Stimulated activated naive CD8-positive, alpha-beta T cell treated with anti-CD3 and anti-CD28 coated beads, Interleukin-15, amount 100 ng/mL, for 72 hours (primary cell): Measurements from ENCODE around the gene IPMK.

Source experiments
- ATAC-seq: fragments of 150-1000 bp; cut with Tn5 transposase; 2 replicates; pipeline ENCODE4 v1.10.0; 2021; ENCODE audit warnings: mild to moderate bottlenecking, moderate library complexity
- DNase-seq, 2 donors: peaks; one replicate each; pipeline ENCODE4 v3.0.0; 2021 to 2022
- H3K27ac Mint-ChIP-seq, 2 donors: one replicate each; pipeline ENCODE4 v1.8.0; 2022; ENCODE audit warnings: mild to moderate bottlenecking in 2 of 2, mixed read lengths in 2 of 2, moderate library complexity in 2 of 2
- H3K27me3 Mint-ChIP-seq: one replicate; pipeline ENCODE4 v1.8.0; 2022; ENCODE audit warnings: mixed read lengths
- H3K4me1 Mint-ChIP-seq: one replicate; pipeline ENCODE4 v1.8.0; 2022; ENCODE audit warnings: mild to moderate bottlenecking, mixed read lengths
- H3K4me3 Mint-ChIP-seq, 2 donors: one replicate each; pipeline ENCODE4 v1.8.0; 2022; ENCODE audit warnings: mild to moderate bottlenecking in 2 of 2, mixed read lengths in 2 of 2, moderate library complexity in 1 of 2
- H3K9me3 Mint-ChIP-seq, 2 donors: one replicate each; pipeline ENCODE4 v1.8.0; 2022; ENCODE audit warnings: mixed read lengths in 2 of 2

Gene IPMK

GRCh38 chr10:58217612-58218011 is 50.1 kb downstream of the IPMK start:
- DNase-seq (no peak), ATAC-seq (no peak)
- H3K4me3 Mint-ChIP-seq, result no peak overlapping the region
- H3K4me1 Mint-ChIP-seq, result peaks cover 14% of the 10 kb centered on the region
- H3K9me3 Mint-ChIP-seq, result no peaks in the 10 kb centered on the region
- H3K27me3 Mint-ChIP-seq, result no peaks in the 10 kb centered on the region
- no peak overlapping the region for H3K27ac Mint-ChIP-seq

GRCh38 chr10:58212622-58213021 is 55.1 kb downstream of the IPMK start:
- Mint-ChIP-seq H3K4me3 (peak overlapping the region in 1 of 2 donors; percentile 9), H3K27me3 (no peaks in the 10 kb centered on the region), H3K4me1 (peaks cover 16% of the 10 kb centered on the region), H3K27ac (peak overlapping the region in 1 of 2 donors; percentile 28), H3K9me3 (no peaks in the 10 kb centered on the region)
- ATAC-seq (peak; percentile 33), DNase-seq (no peak)

DNA sequence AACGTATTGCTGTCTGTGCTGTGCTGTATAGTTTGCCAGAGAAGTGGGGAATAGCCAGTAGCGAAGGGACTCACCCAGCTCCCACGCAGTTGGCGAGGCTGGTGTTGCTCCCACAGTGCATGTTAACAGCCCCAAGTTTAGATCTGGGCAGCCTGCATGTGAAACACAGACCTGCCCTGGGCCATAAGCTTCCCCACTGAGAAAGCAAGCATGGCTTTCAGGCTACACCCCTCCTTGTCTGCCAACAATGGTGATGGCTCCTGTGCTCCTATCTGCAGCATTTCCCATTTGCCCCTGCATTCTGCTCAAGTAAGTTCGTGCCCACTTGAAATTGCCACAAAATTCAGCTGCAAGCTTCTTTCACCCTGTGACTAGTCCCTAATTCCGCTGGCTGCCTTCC is 57.5 kb downstream of the IPMK start:
- no peak for ATAC-seq
- Mint-ChIP-seq H3K4me3 (no peak overlapping the region), H3K27me3 (no peaks in the 10 kb centered on the region), H3K9me3 (no peaks in the 10 kb centered on the region), H3K4me1 (peaks cover 16% of the 10 kb centered on the region), H3K27ac (no peak overlapping the region)
- no peak for DNase-seq

DNA sequence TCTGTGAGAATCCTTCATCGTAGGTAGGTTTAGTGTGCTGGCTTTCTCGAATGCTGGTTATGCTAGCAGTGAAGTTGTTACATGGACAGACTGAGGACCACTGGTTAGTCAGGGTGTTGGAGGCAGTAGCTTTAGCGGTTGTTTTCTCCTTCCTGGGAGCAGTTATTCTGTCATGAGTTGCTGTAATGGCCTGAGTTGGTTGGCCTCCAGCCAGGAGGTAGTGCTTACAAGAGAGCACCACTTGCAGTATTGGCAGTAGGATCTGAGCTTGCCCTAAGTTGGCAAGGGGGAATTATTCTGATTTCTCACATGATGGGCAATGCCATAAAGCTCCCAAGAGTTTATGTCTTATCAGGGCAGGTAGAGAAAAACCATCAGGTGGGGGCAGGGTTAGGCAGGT is 58.0 kb downstream of the IPMK start:
- Mint-ChIP-seq H3K4me1 (peaks cover 16% of the 10 kb centered on the region), H3K4me3 (no peak overlapping the region), H3K9me3 (no peaks in the 10 kb centered on the region), H3K27ac (no peak overlapping the region), H3K27me3 (no peaks in the 10 kb centered on the region)
- ATAC-seq (no peak), DNase-seq (no peak)

- H3K4me1 Mint-ChIP-seq, result peaks cover 12% of the 10 kb centered on the region
- H3K9me3 Mint-ChIP-seq, result no peaks in the 10 kb centered on the region
- no peak overlapping the region for H3K4me3 Mint-ChIP-seq
- ATAC-seq, result no peak
- no peaks in the 10 kb centered on the region for H3K27me3 Mint-ChIP-seq
- no peak overlapping the region for H3K27ac Mint-ChIP-seq
- DNase-seq, result no peak
These were observed 61.4 kb downstream of the IPMK start for GRCh38 chr10:58206251-58206650.

DNA sequence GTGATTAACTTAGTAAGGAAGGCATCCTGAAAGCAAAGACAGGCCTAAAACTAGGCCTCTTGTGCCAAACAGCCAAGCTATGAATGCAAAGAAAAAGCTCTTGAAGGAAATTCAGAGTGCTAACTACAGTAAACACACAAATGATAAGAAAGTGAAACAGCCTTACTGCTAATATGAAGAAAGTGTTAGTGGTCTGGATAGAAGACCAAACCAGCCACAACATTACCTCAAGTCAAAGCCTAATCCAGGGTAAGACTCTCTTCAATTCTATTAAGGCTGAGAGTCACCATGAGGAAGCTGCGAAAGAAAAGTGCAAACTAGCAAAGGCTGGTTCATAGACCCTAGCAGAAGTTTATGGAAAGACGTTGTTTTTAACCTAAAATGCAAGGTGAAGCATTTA is 66.0 kb downstream of the IPMK start:
- Mint-ChIP-seq H3K9me3 (no peaks in the 10 kb centered on the region), H3K4me1 (peaks cover 9% of the 10 kb centered on the region), H3K27me3 (no peaks in the 10 kb centered on the region), H3K27ac (peak overlapping the region; percentile 27 to 67), H3K4me3 (no peak overlapping the region)
- ATAC-seq, result peak; percentile 77
- DNase-seq, result no peak

DNA sequence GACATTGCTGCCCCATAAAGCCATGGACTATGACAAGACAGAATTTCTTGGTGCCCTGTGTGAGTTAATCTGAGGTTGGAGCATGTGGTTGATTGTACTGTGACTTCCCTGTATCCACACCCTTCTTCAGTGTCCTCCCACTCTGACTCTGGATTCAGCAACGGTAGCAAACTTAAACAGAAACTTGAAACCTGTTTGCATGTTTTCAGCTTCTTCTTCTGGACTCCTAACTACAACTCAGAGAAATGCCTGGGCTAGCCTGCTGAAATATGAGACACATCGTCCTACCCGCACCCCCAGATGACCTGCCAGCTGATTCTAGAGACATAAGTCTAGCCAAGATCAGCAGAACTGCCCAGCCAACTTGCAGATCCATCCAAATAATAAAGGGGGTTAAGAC is 78.4 kb downstream of the IPMK start:
- no peaks in the 10 kb centered on the region for H3K4me1 Mint-ChIP-seq
- peaks cover 18% of the 10 kb centered on the region for H3K27me3 Mint-ChIP-seq
- H3K4me3 Mint-ChIP-seq, result no peak overlapping the region
- no peak overlapping the region for H3K27ac Mint-ChIP-seq
- ATAC-seq (no peak), DNase-seq (no peak)
- no peaks in the 10 kb centered on the region for H3K9me3 Mint-ChIP-seq

- DNase-seq (no peak), ATAC-seq (no peak)
- H3K4me3 Mint-ChIP-seq, result no peak overlapping the region
- no peak overlapping the region for H3K27ac Mint-ChIP-seq
- no peaks in the 10 kb centered on the region for H3K4me1 Mint-ChIP-seq
- peaks cover 24% of the 10 kb centered on the region for H3K27me3 Mint-ChIP-seq
- H3K9me3 Mint-ChIP-seq, result no peaks in the 10 kb centered on the region
These were observed 83.5 kb downstream of the IPMK start for GRCh38 chr10:58184120-58184670.

DNA sequence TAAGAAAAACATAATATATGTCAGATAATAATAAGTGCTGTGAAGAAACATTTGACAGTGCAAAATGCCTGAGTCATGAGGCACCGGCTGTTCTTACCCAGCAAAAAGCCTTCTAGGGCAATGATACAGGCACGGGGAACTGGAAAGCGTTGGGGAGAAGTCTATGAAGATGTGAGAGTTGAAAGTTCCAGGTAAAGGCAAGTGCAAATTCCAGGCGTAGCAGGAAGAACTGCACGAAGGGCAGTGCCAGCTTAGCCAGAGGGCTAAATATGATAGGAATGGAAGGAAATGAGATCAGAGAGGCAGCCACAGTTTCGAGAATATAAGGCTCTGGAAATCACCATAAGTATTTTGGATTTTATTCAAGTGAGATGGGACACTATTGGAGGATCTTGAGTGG is 87.0 kb downstream of the IPMK start:
- Mint-ChIP-seq H3K27ac (peak overlapping the region in 1 of 2 donors; percentile 49), H3K4me3 (no peak overlapping the region), H3K9me3 (no peaks in the 10 kb centered on the region), H3K4me1 (no peaks in the 10 kb centered on the region), H3K27me3 (peaks cover 6% of the 10 kb centered on the region)
- ATAC-seq (no peak), DNase-seq (no peak)

- Mint-ChIP-seq H3K4me3 (no peak overlapping the region), H3K27ac (no peak overlapping the region), H3K9me3 (no peaks in the 10 kb centered on the region), H3K27me3 (peaks cover 6% of the 10 kb centered on the region), H3K4me1 (no peaks in the 10 kb centered on the region)
- DNase-seq (no peak), ATAC-seq (no peak)
These were observed 88.5 kb downstream of the IPMK start for GRCh38 chr10:58179238-58179637.

DNA sequence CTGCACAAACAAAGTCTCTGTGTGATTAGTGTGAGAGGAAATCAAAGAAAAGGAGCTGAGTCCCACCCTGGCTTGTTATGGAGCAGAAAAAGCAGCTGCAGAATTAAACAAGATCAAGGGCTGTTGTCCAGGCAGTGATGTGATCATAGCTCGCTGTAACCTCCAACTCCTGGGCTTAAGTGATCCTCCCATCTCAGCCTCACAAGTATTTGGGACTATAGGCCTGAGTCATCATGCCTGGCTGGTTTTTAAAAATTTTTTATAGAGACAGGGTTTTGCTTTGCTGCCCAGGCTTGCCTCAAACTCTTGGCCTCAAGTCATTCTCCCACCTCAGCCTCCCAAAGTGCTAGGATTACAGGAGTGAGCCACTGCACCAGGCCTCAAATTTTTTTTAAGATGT is 88.9 kb downstream of the IPMK start:
- ATAC-seq (no peak), DNase-seq (no peak)
- Mint-ChIP-seq H3K4me1 (no peaks in the 10 kb centered on the region), H3K4me3 (no peak overlapping the region), H3K27me3 (peaks cover 6% of the 10 kb centered on the region), H3K9me3 (no peaks in the 10 kb centered on the region), H3K27ac (no peak overlapping the region)

DNA sequence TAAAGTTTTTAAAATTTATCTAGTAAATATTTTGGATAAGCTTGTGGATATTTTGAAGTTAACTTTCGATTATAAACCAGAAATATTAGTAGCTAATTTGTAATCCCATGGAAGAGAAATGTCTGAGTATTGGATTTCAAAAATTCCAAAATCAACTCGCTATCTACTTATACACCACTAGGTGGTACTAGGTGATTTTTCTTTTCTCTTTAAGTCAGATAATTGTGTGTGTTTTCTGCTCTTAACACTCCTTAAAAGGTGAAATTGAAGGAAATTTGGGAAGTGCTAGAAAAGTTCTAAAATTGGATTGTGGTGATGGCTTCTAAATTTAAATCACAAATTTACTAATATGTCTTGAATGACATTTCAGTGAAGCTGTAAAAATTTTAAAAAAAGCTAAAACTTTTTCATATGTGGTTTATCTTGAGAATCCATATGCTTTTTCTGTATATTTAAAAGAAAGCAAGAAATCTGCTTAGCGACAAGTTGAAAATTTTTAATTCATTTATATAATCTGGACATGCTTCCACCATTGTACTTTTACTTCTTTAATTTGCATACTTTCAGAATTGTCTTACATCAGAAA is 90.2 kb downstream of the IPMK start:
- Mint-ChIP-seq H3K4me3 (no peak overlapping the region), H3K27me3 (peaks cover 6% of the 10 kb centered on the region), H3K4me1 (no peaks in the 10 kb centered on the region), H3K9me3 (peaks cover 0 to 10% of the 10 kb centered on the region in 2 donors), H3K27ac (no peak overlapping the region)
- ATAC-seq (no peak), DNase-seq (no peak)

- Mint-ChIP-seq H3K4me3 (no peak overlapping the region), H3K27me3 (peaks cover 6% of the 10 kb centered on the region), H3K4me1 (no peaks in the 10 kb centered on the region), H3K27ac (peak overlapping the region; percentile 3 to 72), H3K9me3 (peaks cover 0 to 10% of the 10 kb centered on the region in 2 donors)
- ATAC-seq (no peak), DNase-seq (no peak)
These were observed 91.4 kb downstream of the IPMK start for GRCh38 chr10:58175990-58176900.

DNA sequence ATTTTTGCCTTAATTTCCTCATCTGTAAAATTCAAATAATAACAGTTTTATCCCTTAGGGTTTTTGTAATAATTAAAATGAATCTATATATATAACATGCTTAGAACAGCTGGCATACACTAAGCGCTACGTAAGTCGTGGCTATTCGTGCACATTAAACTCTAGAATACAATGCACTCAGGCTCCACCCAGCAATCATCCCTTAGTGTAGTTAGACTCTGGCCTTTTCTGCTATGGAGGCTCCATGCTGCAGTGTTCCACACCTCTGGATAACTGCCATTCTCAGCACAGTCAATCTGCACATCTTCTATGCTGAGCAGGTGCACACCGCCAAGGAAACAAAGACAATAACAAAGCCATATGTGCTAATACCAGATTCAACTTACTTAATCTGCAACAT is 92.9 kb downstream of the IPMK start:
- Mint-ChIP-seq H3K27ac (no peak overlapping the region), H3K4me1 (no peaks in the 10 kb centered on the region), H3K27me3 (peaks cover under 1% of the 10 kb centered on the region), H3K9me3 (peaks cover 0 to 10% of the 10 kb centered on the region in 2 donors), H3K4me3 (no peak overlapping the region)
- no peak for DNase-seq
- ATAC-seq, result no peak

DNA sequence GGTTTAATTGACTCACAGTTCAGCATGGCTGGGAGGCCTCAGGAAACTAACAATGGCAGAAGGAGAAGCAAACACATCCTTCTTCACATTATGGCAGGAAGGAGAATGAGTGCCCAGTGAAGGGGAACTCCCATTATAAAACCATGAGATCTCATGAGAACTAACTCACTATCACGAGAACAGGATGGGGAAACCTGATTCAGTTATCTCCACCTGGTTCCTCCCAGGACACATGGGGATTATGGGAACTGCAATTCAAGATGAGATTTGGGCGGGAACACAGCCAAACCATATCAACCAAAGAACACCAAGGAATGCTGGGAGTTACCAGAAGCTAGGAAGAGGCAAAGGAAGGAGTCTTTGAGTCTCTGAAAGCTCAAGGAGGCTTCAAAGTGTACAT is 94.3 kb downstream of the IPMK start:
- Mint-ChIP-seq H3K4me1 (no peaks in the 10 kb centered on the region), H3K9me3 (peaks cover 0 to 10% of the 10 kb centered on the region in 2 donors), H3K27ac (no peak overlapping the region), H3K27me3 (peaks cover 4% of the 10 kb centered on the region), H3K4me3 (no peak overlapping the region)
- DNase-seq, result no peak
- no peak for ATAC-seq

- Mint-ChIP-seq H3K4me1 (no peaks in the 10 kb centered on the region), H3K9me3 (peaks cover 0 to 10% of the 10 kb centered on the region in 2 donors), H3K27me3 (peaks cover 9% of the 10 kb centered on the region), H3K27ac (no peak overlapping the region), H3K4me3 (no peak overlapping the region)
- ATAC-seq (no peak), DNase-seq (no peak)
These were observed 96.5 kb downstream of the IPMK start for GRCh38 chr10:58171146-58171545.
